Measurements from ENCODE around the gene CAMKK2. TPM values are rescaled to one million over a fixed set of nuclear protein-coding genes. Genes with fewer than 3 reads are reported as not detected.

Gene CAMKK2
- polyA plus RNA-seq, result 10 to 100 TPM in 1 of 2 donors, 1 to 10 TPM in 1; 8.5 to 10.5 TPM

DNA sequence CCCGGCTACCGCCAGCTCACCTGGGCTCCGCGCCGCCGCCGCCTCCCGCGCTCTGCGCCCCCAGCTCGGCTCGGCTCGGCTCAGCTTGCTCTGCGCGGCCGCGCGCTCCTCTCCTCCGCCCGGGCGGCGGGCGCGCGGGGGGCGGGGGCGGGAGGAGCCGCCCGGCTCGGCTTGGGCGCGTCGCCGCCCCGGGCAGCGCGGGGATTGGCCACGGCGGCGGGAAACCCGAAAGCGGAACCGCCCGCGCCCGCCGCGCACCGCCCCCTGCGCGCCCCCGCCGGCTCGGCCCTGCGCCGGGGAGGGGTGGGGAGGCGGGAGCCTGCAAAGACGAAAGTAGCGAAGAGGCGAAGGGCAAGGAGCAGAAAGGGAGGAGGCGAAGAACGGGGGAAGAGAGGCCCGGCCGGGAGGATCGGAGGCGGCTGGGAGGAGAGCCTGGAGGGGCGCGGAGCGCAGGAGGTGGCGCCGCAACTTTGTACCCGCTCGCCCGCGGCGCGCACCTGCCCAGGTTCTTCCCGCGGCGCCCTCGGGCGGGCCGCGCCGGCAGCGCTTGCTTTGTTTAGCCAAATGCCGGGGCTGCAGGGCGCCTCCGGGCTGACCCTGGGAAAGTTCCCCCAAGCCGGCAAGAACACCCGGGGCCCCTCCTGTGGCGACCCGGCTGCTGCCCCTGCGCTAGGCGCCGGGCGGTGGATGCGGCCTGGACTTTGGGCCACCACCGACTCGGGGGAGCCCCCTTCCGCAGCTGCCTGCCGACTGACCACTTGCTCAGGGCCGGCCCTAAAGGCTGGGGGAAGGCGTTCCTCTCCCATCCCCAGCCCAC, at the start of gene CAMKK2:
CAMKK2 (minus strand) TSS at position 92 of the 817 bp plus-strand sequence. CDS start 22,183 bp downstream, outside the sequence.
- Histone ChIP-seq H3K27ac (ENCODE audit: low read depth in 2 of 2, low read length in 1 of 2) (peak within 1 kb of the TSS; percentile 70 to 88), H3K27me3 (ENCODE audit: control insufficient read depth in 1 of 2, insufficient read depth in 2 of 2, low read length in 2 of 2) (no peaks in the 10 kb centered on the region), H3K36me3 (ENCODE audit: control insufficient read depth in 2 of 2, insufficient read depth in 2 of 2, low read length in 1 of 2) (no peaks in the 10 kb centered on the region), H3K4me3 (ENCODE audit: low read depth in 1 of 2, low read length in 2 of 2) (peak within 1 kb of the TSS; percentile 70 to 99), H3K4me1 (ENCODE audit: control insufficient read depth in 2 of 2, insufficient read depth in 2 of 2, low read length in 1 of 2) (peaks cover 5% of the 10 kb centered on the region in 2 donors), H3K9me3 (ENCODE audit: control insufficient read depth in 2 of 2, insufficient read depth in 1 of 2, low read depth in 1 of 2, low read length in 1 of 2) (no peaks in the 10 kb centered on the region)
- 0 to 1% methylated on average over 40 to 104 of the region's 104 CpGs for WGBS, 2 donors

DNA sequence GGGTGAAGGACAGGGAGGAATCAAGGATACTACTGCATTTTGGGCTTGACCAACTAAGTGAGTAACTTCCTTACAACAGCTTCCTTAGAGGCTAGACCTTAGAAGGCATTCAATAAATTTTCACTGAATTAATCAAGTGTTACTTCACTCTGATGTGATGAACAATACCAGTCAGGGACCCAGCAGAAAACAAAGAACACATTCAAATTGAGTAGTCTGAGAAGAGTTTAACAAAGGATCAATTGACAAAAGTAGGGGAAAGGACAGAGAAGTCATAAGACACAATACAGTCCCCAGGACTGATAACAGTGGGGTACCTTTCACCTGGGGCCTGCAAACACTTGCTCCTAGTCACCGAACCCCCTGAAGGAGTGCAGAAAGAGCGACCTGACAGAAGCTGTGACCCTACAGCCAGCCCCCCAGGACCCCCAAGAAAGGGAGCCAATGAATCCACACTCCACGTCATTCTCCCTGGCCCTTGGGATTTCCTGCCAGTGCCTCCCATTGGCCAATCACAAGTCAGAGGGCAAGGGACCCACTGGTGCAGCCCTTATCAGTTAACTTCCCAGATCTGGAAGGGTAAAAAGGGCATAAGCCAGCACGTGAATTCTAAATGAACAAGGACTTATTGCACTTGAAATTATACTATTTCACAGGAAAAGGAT, 48.8 kb upstream of the CAMKK2 start:
- Histone ChIP-seq H3K36me3 (ENCODE audit: control insufficient read depth in 2 of 2, insufficient read depth in 2 of 2, low read length in 1 of 2) (peaks cover 4 to 15% of the 10 kb centered on the region in 2 donors), H3K9me3 (ENCODE audit: control insufficient read depth in 2 of 2, insufficient read depth in 1 of 2, low read depth in 1 of 2, low read length in 1 of 2) (no peaks in the 10 kb centered on the region), H3K4me3 (ENCODE audit: low read depth in 1 of 2, low read length in 2 of 2) (no peak overlapping the region), H3K27me3 (ENCODE audit: control insufficient read depth in 1 of 2, insufficient read depth in 2 of 2, low read length in 2 of 2) (no peaks in the 10 kb centered on the region), H3K27ac (ENCODE audit: low read depth in 2 of 2, low read length in 1 of 2) (no peak overlapping the region), H3K4me1 (ENCODE audit: control insufficient read depth in 2 of 2, insufficient read depth in 2 of 2, low read length in 1 of 2) (no peaks in the 10 kb centered on the region)
- WGBS, 2 donors, result 79 to 85% methylated on average over 4 of the region's 4 CpGs

DNA sequence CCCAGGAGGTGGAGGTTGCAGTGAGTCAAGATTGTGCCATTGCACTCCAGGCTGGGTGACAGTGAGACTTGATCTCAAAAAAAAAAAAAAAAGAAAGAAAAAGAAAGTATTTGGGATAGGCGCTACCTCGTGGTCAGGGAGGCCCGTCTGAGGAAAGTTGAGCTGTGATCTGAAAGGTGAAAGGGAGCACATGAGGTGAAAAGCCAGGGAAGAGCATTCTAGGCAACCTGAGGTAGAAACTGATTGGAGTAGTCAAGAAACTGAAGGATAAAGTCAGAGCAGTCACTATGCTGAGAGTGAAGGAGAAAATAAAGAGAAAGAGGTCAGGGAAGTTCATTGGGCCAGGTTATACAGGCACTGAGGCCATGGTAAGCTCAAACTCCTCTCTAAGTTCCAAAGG, 48.0 kb upstream of the CAMKK2 start:
- Histone ChIP-seq H3K27me3 (ENCODE audit: control insufficient read depth in 1 of 2, insufficient read depth in 2 of 2, low read length in 2 of 2) (no peaks in the 10 kb centered on the region), H3K4me1 (ENCODE audit: control insufficient read depth in 2 of 2, insufficient read depth in 2 of 2, low read length in 1 of 2) (no peaks in the 10 kb centered on the region), H3K36me3 (ENCODE audit: control insufficient read depth in 2 of 2, insufficient read depth in 2 of 2, low read length in 1 of 2) (peaks cover 4 to 15% of the 10 kb centered on the region in 2 donors), H3K27ac (ENCODE audit: low read depth in 2 of 2, low read length in 1 of 2) (no peak overlapping the region), H3K9me3 (ENCODE audit: control insufficient read depth in 2 of 2, insufficient read depth in 1 of 2, low read depth in 1 of 2, low read length in 1 of 2) (no peaks in the 10 kb centered on the region), H3K4me3 (ENCODE audit: low read depth in 1 of 2, low read length in 2 of 2) (no peak overlapping the region)
- WGBS, 2 donors, result 85 to 89% methylated on average over 3 of the region's 3 CpGs

DNA sequence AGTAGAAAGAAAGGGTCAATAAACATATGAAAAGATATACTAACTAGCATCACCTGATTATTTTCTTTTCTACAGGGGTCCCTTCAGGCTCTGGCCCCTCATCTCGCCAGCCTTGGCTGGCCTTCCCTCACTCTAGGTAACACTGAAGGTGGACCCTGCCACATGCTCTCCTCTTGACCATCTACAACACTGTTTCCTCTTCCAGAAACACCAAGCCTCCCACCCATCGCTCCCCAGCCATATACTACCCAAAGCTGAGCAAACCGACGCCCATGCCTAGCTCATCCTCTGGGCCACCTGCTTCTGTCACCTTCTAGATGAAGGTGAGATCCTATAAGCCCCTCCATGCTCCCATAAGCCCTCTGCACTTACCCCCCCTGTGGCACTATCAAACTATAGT, 40.9 kb upstream of the CAMKK2 start:
- Histone ChIP-seq H3K4me3 (ENCODE audit: low read depth in 1 of 2, low read length in 2 of 2) (no peak overlapping the region), H3K36me3 (ENCODE audit: control insufficient read depth in 2 of 2, insufficient read depth in 2 of 2, low read length in 1 of 2) (peaks cover 4 to 17% of the 10 kb centered on the region in 2 donors), H3K9me3 (ENCODE audit: control insufficient read depth in 2 of 2, insufficient read depth in 1 of 2, low read depth in 1 of 2, low read length in 1 of 2) (no peaks in the 10 kb centered on the region), H3K27ac (ENCODE audit: low read depth in 2 of 2, low read length in 1 of 2) (no peak overlapping the region), H3K4me1 (ENCODE audit: control insufficient read depth in 2 of 2, insufficient read depth in 2 of 2, low read length in 1 of 2) (no peaks in the 10 kb centered on the region), H3K27me3 (ENCODE audit: control insufficient read depth in 1 of 2, insufficient read depth in 2 of 2, low read length in 2 of 2) (no peaks in the 10 kb centered on the region)
- 96 to 98% methylated on average over 4 of the region's 4 CpGs for WGBS, 2 donors

DNA sequence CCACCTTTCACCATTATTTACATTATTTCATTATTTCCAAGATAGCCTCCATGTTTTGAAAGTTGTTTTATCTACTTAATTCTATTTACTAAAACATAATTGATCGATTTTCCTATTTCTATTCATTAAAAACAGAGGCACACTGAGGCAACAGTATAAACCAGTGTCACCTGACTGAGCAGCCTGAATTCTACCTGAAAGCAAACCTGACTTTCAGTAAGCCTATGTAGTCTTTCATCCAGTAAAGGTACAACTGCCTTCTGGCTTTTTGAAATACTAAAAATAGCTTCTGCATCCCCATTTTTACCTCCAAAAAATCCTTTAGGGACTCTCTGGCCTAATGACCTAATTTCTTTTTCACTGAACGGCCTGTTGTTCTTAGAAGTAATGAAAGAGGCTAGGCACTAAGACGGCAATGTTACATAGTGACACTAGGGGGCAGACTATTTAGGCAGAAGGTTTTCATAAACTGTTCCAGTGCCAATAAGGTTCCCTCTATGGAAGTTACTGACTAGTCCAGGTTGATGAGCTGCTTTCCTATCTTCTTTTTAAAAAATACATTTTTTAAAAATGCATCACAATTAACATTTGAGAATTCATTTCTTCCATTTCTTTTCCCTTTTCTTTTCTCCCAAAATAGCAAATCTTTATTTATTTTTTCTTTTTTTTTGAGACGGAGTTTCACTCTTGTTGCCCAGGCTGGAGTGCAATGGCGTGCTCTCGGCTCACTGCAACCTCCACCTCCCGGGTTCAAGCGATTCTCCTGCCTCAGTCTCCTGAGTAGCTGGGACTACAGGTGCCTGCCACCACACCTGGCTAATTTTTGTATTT, 38.2 kb upstream of the CAMKK2 start:
- H3K36me3 ChIP-seq (ENCODE audit: control insufficient read depth in 2 of 2, insufficient read depth in 2 of 2, low read length in 1 of 2), result peaks cover 5 to 23% of the 10 kb centered on the region in 2 donors
- no peak overlapping the region for H3K4me3 ChIP-seq (ENCODE audit: low read depth in 1 of 2, low read length in 2 of 2)
- WGBS, 2 donors, result 61 to 63% methylated on average over 8 of the region's 8 CpGs
- H3K27me3 ChIP-seq (ENCODE audit: control insufficient read depth in 1 of 2, insufficient read depth in 2 of 2, low read length in 2 of 2), result no peaks in the 10 kb centered on the region
- H3K9me3 ChIP-seq (ENCODE audit: control insufficient read depth in 2 of 2, insufficient read depth in 1 of 2, low read depth in 1 of 2, low read length in 1 of 2), result no peaks in the 10 kb centered on the region
- H3K4me1 ChIP-seq (ENCODE audit: control insufficient read depth in 2 of 2, insufficient read depth in 2 of 2, low read length in 1 of 2), result no peaks in the 10 kb centered on the region
- no peak overlapping the region for H3K27ac ChIP-seq (ENCODE audit: low read depth in 2 of 2, low read length in 1 of 2)

DNA sequence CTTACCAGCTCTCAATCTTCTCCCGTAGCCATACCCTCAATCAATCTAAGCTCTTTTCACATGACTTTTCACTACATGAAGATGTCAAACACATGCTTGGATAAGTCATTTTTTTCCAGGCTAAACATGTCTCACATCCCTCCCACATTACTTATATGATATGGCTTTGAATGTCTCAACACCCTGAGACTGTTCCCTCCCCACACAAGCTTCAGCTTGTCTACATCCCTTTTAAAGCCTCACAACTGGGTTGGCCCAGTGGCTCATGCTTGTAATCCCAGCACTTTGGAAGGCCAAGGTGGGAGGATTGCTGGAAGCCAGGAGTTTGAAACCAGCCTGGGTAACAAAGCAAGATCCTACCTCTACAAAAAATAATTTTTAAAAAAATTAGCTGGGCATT, 37.2 kb upstream of the CAMKK2 start:
- WGBS, 2 donors, result 82 to 85% methylated on average over 1 of the region's 1 CpG
- no peaks in the 10 kb centered on the region for H3K4me1 ChIP-seq (ENCODE audit: control insufficient read depth in 2 of 2, insufficient read depth in 2 of 2, low read length in 1 of 2)
- H3K4me3 ChIP-seq (ENCODE audit: low read depth in 1 of 2, low read length in 2 of 2), result no peak overlapping the region
- no peaks in the 10 kb centered on the region for H3K27me3 ChIP-seq (ENCODE audit: control insufficient read depth in 1 of 2, insufficient read depth in 2 of 2, low read length in 2 of 2)
- peaks cover 5 to 23% of the 10 kb centered on the region in 2 donors for H3K36me3 ChIP-seq (ENCODE audit: control insufficient read depth in 2 of 2, insufficient read depth in 2 of 2, low read length in 1 of 2)
- H3K9me3 ChIP-seq (ENCODE audit: control insufficient read depth in 2 of 2, insufficient read depth in 1 of 2, low read depth in 1 of 2, low read length in 1 of 2), result no peaks in the 10 kb centered on the region
- no peak overlapping the region for H3K27ac ChIP-seq (ENCODE audit: low read depth in 2 of 2, low read length in 1 of 2)

DNA sequence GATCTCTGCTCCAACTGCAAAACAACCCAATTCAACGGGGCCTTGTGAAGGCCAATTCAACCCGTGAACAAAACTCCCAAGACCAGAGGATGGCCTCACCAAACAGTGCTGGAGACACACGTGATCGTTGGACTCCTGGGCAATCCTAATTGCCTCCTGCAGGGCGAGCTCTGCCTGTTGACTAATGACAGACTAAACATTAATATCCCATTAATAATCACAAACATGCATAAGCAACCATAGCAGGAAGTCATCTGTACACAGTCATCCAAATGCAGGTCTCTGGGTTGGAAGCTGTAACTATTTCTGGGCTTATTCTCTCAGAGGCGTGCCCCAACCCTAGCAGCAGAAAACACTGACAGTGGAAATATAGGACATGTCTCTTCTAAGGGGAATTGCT, 34.7 kb upstream of the CAMKK2 start:
- WGBS, 2 donors, result 67 to 75% methylated on average over 6 of the region's 6 CpGs
- Histone ChIP-seq H3K4me3 (ENCODE audit: low read depth in 1 of 2, low read length in 2 of 2) (no peak overlapping the region), H3K27me3 (ENCODE audit: control insufficient read depth in 1 of 2, insufficient read depth in 2 of 2, low read length in 2 of 2) (no peaks in the 10 kb centered on the region), H3K36me3 (ENCODE audit: control insufficient read depth in 2 of 2, insufficient read depth in 2 of 2, low read length in 1 of 2) (peaks cover 18 to 26% of the 10 kb centered on the region in 2 donors), H3K4me1 (ENCODE audit: control insufficient read depth in 2 of 2, insufficient read depth in 2 of 2, low read length in 1 of 2) (peaks cover 0 to 4% of the 10 kb centered on the region in 2 donors), H3K27ac (ENCODE audit: low read depth in 2 of 2, low read length in 1 of 2) (no peak overlapping the region), H3K9me3 (ENCODE audit: control insufficient read depth in 2 of 2, insufficient read depth in 1 of 2, low read depth in 1 of 2, low read length in 1 of 2) (no peaks in the 10 kb centered on the region)

DNA sequence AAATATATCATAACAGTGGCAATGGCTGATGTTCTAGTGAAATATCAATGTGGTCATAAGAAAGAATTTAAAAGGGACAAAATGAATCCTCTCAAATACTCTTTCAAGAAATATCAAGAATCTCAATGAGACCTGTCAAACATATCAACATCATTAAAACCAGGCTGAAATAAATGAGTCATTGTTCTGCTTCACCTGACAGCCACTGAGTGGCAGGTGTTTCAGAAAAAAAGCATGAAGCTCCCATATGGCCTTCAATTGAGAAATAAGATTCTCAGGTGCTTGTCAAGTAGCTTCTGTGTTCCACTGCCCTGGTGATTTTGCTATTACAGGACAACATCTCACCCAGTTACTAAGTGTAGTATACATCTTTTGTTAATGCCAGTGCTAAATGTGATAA, 34.2 kb upstream of the CAMKK2 start:
- Histone ChIP-seq H3K27ac (ENCODE audit: low read depth in 2 of 2, low read length in 1 of 2) (no peak overlapping the region), H3K27me3 (ENCODE audit: control insufficient read depth in 1 of 2, insufficient read depth in 2 of 2, low read length in 2 of 2) (no peaks in the 10 kb centered on the region)

DNA sequence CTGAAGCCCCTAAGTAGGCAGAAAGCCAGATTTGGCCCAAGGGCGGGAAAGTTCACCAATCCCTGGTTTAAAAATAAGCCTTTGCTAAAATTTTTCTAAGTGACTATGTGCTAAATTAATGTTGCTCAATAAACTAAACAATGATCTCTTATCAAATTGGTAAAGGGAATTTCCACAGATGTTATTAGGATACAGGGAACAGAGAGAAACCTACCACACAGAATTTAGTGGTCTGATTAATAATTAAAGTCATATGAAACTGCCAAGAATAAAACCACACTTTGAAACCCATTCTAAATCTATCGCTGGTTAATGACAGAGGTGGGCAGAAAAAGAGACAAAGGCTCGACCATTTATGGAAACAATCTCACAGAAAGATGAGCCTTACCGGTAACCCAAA, 33.7 kb upstream of the CAMKK2 start:
- H3K36me3 ChIP-seq (ENCODE audit: control insufficient read depth in 2 of 2, insufficient read depth in 2 of 2, low read length in 1 of 2), result peaks cover 18 to 23% of the 10 kb centered on the region in 2 donors
- H3K27ac ChIP-seq (ENCODE audit: low read depth in 2 of 2, low read length in 1 of 2), result no peak overlapping the region
- H3K4me3 ChIP-seq (ENCODE audit: low read depth in 1 of 2, low read length in 2 of 2), result no peak overlapping the region
- peaks cover 0 to 4% of the 10 kb centered on the region in 2 donors for H3K4me1 ChIP-seq (ENCODE audit: control insufficient read depth in 2 of 2, insufficient read depth in 2 of 2, low read length in 1 of 2)
- 89 to 92% methylated on average over 4 of the region's 4 CpGs for WGBS, 2 donors
- no peaks in the 10 kb centered on the region for H3K27me3 ChIP-seq (ENCODE audit: control insufficient read depth in 1 of 2, insufficient read depth in 2 of 2, low read length in 2 of 2)
- H3K9me3 ChIP-seq (ENCODE audit: control insufficient read depth in 2 of 2, insufficient read depth in 1 of 2, low read depth in 1 of 2, low read length in 1 of 2), result no peaks in the 10 kb centered on the region

More for the DNA sequence above, 34.2 kb upstream of the CAMKK2 start:
- Histone ChIP-seq H3K4me3 (ENCODE audit: low read depth in 1 of 2, low read length in 2 of 2) (no peak overlapping the region), H3K4me1 (ENCODE audit: control insufficient read depth in 2 of 2, insufficient read depth in 2 of 2, low read length in 1 of 2) (peaks cover 0 to 4% of the 10 kb centered on the region in 2 donors), H3K36me3 (ENCODE audit: control insufficient read depth in 2 of 2, insufficient read depth in 2 of 2, low read length in 1 of 2) (peaks cover 18 to 25% of the 10 kb centered on the region in 2 donors), H3K9me3 (ENCODE audit: control insufficient read depth in 2 of 2, insufficient read depth in 1 of 2, low read depth in 1 of 2, low read length in 1 of 2) (no peaks in the 10 kb centered on the region)

All from esophagus (tissue), 2 donors.